GM12878 (cell line): Measurements from ENCODE around the gene SELENOK.

Experiments
- CTCF ChIP-seq, 3 experiments: IDR thresholded peaks in 2 of 3; conservative IDR thresholded peaks in 1 of 3; 2 replicates each; pipeline ENCODE4 v1.5.1; 2011; ENCODE audit warnings: low read depth in 3 of 3, low read length in 3 of 3, mild to moderate bottlenecking in 3 of 3, control low read depth in 2 of 3, moderate library complexity in 2 of 3, inconsistent platforms in 1 of 3, mixed read lengths in 1 of 3; ENCODE audit not compliant: control insufficient read depth in 2 of 3, insufficient read depth in 1 of 3; ENCODE audit errors: extremely low read depth in 1 of 3
- EP300 ChIP-seq, 2 experiments: fragments of 150-350 bp in 1 of 2; IDR thresholded peaks; 2 replicates each; pipeline ENCODE4 v1.6.1; 2011 to 2012; ENCODE audit warnings: low read depth in 2 of 2, low read length in 2 of 2, borderline replicate concordance in 1 of 2, improper control_type of control experiment in 1 of 2, inconsistent platforms in 1 of 2; ENCODE audit not compliant: control insufficient read depth in 1 of 2
- EZH2 ChIP-seq: IDR thresholded peaks from 2 replicates; pipeline ENCODE4 v1.6.1; 2012; ENCODE audit warnings: low read depth, mild to moderate bottlenecking, control low read depth, inconsistent platforms, low read length, borderline replicate concordance; ENCODE audit not compliant: control insufficient read depth
- FOXM1 ChIP-seq: IDR thresholded peaks from 2 replicates; pipeline ENCODE4 v1.6.1; 2012; ENCODE audit warnings: low read depth, mild to moderate bottlenecking, inconsistent platforms, low read length, moderate library complexity
- MXI1 ChIP-seq: fragments of 150-350 bp; IDR thresholded peaks from 2 replicates; pipeline ENCODE4 v1.6.1; 2011; ENCODE audit warnings: low read depth, mild to moderate bottlenecking, inconsistent platforms, low read length, improper control_type of control experiment
- NFXL1 ChIP-seq: fragments of 450-650 bp; IDR thresholded peaks from 2 replicates; pipeline ENCODE4 v1.6.1; 2017; ENCODE audit warnings: antibody characterized with exemption, mild to moderate bottlenecking, borderline replicate concordance
- POLR2A ChIP-seq: IDR thresholded peaks from 2 replicates; pipeline ENCODE4 v1.6.1; 2011; ENCODE audit warnings: low read depth, mild to moderate bottlenecking, low read length
- POLR2AphosphoS5 ChIP-seq: IDR thresholded peaks from 2 replicates; pipeline ENCODE4 v1.6.1; 2011; ENCODE audit warnings: mild to moderate bottlenecking, low read length, inconsistent platforms
- RAD21 ChIP-seq: IDR thresholded peaks from 2 replicates; pipeline ENCODE4 v1.6.1; 2011; ENCODE audit warnings: mild to moderate bottlenecking, low read depth, low read length, moderate library complexity; ENCODE audit not compliant: insufficient read depth
- REST ChIP-seq: IDR thresholded peaks from 2 replicates; pipeline ENCODE4 v1.6.1; 2012; ENCODE audit warnings: mild to moderate bottlenecking, low read depth, low read length
- SUZ12 ChIP-seq: fragments of 200-600 bp; sonication (generic); IDR thresholded peaks from one replicate; pipeline ENCODE4 v1.6.1; 2018; ENCODE audit warnings: antibody characterized with exemption, mild to moderate bottlenecking; ENCODE audit not compliant: unreplicated experiment
- USF1 ChIP-seq: IDR thresholded peaks from 2 replicates; pipeline ENCODE4 v1.6.1; 2011; ENCODE audit warnings: borderline replicate concordance, low read depth, mild to moderate bottlenecking, moderate library complexity, mixed read lengths, low read length; ENCODE audit not compliant: insufficient read depth; ENCODE audit errors: extremely low read length
- ZZZ3 ChIP-seq: IDR thresholded peaks from 2 replicates; pipeline ENCODE4 v1.6.1; 2011; ENCODE audit warnings: low read depth; ENCODE audit not compliant: control insufficient read depth, insufficient read length
- TF ChIP-seq, protein P1 (sequence below): IDR thresholded peaks from 2 replicates; pipeline ENCODE4 v1.6.1; 2011; ENCODE audit warnings: low read depth, mild to moderate bottlenecking, low read length, moderate library complexity, borderline replicate concordance; ENCODE audit errors: extremely low read depth

DNA sequence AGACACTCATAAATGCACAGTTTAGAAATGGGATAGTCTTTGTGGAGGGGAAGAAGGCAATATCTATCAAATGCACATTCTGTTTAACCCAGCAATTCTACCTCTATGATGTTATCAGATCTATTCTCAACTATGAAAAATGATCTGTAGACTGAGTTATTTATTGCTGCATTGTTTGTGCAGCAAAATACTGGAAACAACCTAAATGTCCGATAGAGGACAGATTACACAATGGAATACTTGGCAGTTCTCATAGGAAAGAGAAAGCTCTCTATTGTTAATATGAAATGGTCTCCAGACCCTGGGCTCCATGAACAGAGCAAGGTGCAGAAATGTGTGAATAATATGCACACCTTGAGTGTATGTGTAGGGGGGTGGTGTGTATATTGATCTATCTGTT lies 49.0 kb upstream of the SELENOK start:
- TF ChIP-seq, protein P1, sequence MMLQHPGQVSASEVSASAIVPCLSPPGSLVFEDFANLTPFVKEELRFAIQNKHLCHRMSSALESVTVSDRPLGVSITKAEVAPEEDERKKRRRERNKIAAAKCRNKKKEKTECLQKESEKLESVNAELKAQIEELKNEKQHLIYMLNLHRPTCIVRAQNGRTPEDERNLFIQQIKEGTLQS: no peak
- no peak for TF ChIP-seq CTCF (IDR thresholded peaks at IDR 0.05 in 2 of 3, conservative IDR thresholded peaks at IDR 0.05 in 1 of 3; ENCODE audit: control insufficient read depth in 2 of 3, extremely low read depth in 1 of 3, insufficient read depth in 1 of 3, low read depth in 3 of 3, low read length in 3 of 3)
- no peak for TF ChIP-seq POLR2A
- TF ChIP-seq FOXM1: no peak
- TF ChIP-seq MXI1: no peak
- TF ChIP-seq POLR2AphosphoS5: no peak
- TF ChIP-seq EP300 (IDR thresholded peaks at IDR 0.05; ENCODE audit: borderline replicate concordance in 1 of 2, control insufficient read depth in 1 of 2, low read depth in 2 of 2, low read length in 2 of 2): no peak
- TF ChIP-seq SUZ12: no peak
- no peak for TF ChIP-seq REST
- no peak for TF ChIP-seq USF1
- TF ChIP-seq RAD21: no peak
- TF ChIP-seq ZZZ3: no peak
- no peak for TF ChIP-seq EZH2
- no peak for TF ChIP-seq NFXL1
